NCI-H524 (cell line): Measurements from ENCODE around the gene EOLA1.
A peak's percentile ranks its signal among the peaks of the same experiment; 100 is the strongest.
"Not testable (repeated sequence)": the region's sequence is repeated elsewhere in the genome, so short reads cannot be mapped to it uniquely, and the experiment has no call there.

Source experiments
- DNase-seq, 2 experiments: peaks; one replicate each; lab custom pipeline; 2025; lab: John Stamatoyannopoulos, UW

EOLA1 gene

DNA sequence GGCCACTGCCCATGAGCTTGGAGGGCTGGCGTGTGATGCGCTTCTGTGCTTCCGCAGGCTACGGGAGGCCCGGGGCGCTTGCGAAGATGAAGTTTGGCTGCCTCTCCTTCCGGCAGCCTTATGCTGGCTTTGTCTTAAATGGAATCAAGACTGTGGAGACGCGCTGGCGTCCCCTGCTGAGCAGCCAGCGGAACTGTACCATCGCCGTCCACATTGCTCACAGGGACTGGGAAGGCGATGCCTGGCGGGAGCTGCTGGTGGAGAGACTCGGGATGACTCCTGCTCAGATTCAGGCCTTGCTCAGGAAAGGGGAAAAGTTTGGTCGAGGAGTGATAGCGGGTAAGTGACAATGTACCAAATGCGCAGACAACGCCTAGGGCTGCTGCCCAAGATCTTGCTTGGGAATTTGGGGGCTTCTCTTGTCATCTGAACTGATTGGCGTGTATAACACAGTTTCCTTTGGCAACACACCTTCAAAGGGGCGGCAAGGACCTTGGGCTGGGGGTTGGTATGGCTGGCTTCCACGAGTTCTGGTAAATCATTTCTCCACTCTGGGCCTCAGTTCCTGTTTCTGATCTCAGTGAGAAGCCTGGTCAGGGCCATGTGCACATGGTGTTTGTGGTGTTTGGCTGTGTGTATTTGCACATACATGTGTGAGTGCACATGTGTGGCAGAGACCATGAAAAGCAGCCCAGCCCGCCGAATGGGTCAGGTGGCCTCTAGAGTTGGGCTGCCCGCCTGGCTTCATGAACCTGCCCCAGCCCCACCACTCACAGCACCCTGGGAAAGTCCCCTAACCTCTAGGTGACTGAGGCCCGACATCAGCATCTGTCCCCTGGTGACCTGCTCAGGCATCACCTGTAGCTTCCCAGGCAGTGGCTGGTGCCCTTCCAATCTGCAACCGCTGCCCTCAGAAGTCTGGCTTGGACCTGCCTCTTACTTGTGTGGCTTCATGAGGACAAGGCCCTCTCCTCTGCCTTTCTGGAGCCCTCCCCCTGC is 5.0 kb downstream of the EOLA1 start:
- DNase-seq: peak in 1 of 2 experiments; percentile 13

DNA sequence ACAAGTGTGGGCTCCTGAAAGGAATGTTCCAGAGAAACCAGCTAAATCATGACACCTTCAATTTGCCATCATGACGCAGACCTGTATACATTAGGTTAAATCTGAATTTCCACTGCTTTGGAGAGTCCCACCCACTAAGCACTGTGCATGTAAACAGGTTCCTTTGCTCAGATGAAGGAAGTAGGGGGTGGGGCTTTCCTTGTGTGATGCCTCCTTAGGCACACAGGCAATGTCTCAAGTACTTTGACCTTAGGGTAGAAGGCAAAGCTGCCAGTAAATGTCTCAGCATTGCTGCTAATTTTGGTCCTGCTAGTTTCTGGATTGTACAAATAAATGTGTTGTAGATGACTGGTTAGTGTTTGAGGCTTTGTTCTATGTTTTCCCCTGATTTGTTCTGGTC is 6.2 kb downstream of the EOLA1 start:
- not testable (repeated sequence) for DNase-seq

DNA sequence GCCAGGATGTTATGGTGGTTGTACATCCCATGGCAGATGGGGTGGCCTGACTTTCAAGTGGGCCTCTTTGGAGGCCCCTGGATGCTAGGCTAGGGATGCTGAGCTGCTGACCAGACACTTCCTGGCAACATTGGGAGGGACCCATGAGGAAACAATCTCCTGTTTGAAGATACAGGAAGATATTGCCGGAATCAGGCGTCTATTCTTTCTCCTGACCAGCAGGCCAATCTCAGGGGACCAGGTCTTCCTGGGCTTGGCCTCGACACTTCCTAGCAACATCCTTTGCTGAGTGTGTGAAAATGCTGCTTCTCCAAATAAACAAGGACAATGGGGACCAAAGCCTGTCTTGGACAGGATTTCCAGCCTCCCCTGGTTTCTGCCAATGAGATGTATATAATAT is 7.0 kb downstream of the EOLA1 start:
- DNase-seq: not testable (repeated sequence)

- not testable (repeated sequence) for DNase-seq
Observed at GRCh38 chrX:149549701-149550100, 8.9 kb downstream of the EOLA1 start, which contains the start of gene HSFX3. Gene HSFX3, minus strand, starts transcription at chrX:149549924. Its CDS starts 72 bp downstream, at chrX:149549852.

- DNase-seq: not testable (repeated sequence)
Observed at GRCh38 chrX:149550454-149550853, 9.6 kb downstream of the EOLA1 start.

DNA sequence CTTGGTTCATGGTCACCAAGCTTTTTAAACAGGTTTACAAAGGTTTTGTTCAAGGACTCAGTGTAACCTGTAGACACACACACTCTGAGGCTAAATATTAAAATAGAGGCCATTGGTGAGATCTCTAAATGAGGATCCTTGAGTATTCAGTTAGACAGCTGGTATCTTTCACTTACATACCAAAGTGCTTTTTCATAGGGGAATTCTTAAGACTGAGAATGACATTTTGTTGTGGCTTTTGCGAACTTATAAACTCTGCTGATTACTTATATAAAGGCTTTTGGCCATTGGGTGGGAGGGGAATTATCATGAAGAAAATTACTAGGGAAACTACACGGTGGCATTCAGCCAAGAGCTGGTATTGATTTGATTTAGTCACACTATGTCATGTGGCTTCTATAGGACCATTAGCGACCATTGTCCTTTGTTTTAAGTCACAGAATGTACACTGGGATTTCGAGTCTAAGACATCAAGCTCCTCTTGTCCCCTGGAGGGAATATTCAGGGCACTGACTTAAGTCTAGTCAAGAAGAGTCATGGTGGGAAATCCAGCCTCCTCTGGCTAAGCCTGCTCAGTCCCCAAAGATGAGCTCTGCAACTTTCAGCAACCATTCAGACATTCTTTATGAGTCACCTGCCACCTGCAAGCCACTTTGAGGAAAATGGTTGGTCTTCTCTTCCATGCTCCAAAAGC is 10.6 kb downstream of the EOLA1 start:
- not testable (repeated sequence) for DNase-seq

- DNase-seq: not testable (repeated sequence)
Observed at GRCh38 chrX:149551939-149552248, 11.1 kb downstream of the EOLA1 start.

GRCh38 chrX:149555251-149555650 is 14.4 kb downstream of the EOLA1 start:
- DNase-seq: not testable (repeated sequence)

- no peak for DNase-seq
Observed at GRCh38 chrX:149563359-149563758, 22.5 kb downstream of the EOLA1 start.

GRCh38 chrX:149567621-149568417 is 27.0 kb downstream of the EOLA1 start:
- DNase-seq: no peak

GRCh38 chrX:149568701-149569296 is 28.0 kb downstream of the EOLA1 start:
- DNase-seq: no peak

GRCh38 chrX:149569770-149570169 is 29.0 kb downstream of the EOLA1 start:
- no peak for DNase-seq

DNA sequence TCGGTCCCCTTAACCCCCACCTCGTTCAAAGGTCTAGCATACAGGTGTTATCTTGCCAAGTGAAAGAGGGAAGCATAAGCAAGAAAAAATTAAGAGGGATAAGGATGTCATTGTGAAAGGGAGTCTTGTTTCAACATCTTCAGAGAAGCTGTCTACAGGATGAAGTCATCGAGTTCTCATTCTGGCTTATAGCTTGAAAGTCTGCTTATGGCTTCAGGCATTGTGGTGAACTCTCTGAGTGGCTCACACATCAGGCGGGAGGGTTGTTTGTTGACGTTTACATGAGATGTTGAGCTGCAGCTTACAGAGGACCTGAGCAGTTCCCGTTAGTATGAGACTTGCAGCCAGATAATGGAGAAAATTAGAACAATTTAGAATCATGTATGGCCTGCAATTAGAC is 29.9 kb downstream of the EOLA1 start:
- no peak for DNase-seq

- DNase-seq: no peak
Observed at GRCh38 chrX:149571770-149572169, 31.0 kb downstream of the EOLA1 start.

DNA sequence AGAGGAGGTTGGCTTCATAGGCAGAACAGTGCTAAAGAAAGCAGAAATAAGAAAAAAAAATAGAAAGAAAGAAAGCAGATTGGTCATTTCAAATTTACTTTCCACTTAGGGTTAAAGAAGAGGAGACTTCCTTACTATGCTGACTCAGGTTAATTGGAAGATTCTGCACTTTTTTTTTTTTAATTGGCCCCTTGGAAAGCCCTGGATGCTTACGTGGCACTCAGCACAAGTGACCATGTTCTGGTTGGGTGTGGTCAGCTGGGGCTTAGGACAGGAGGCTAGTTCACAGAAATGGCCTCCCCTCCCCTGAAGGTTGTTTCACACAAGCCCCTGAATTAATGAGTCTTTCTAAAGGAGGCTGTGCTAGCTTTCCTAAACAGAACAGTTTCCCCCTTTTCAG is 31.9 kb downstream of the EOLA1 start:
- no peak for DNase-seq

GRCh38 chrX:149573456-149573855 is 32.6 kb downstream of the EOLA1 start:
- not testable (repeated sequence) for DNase-seq

DNA sequence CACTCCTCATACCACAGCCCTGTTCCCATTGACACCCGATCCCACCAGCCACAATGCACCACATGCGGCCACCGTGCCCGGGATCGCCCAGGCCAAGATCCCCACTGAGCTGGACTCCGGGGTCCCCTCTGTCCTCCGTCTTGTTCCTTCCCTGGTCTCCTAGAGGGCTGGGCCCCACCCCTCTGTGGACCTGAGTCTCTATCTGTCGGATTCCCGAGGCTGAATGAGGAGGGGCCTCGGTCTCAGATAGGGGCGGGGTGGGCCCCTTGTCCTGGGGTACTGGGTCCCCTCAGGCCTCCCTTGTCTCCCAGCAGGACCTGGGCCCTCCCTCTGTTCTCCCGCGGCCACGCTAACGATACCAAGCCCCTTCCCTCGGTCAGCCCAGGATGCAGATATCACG is 44.8 kb downstream of the EOLA1 start:
- DNase-seq: not testable (repeated sequence)

GRCh38 chrX:149587359-149587758 is 46.5 kb downstream of the EOLA1 start, which contains the start of gene MAGEA9B:
Gene MAGEA9B, minus strand, starts transcription at chrX:149587459. Its CDS starts 4,280 bp downstream, at chrX:149583179.
- not testable (repeated sequence) for DNase-seq

- DNase-seq: not testable (repeated sequence)
Observed at GRCh38 chrX:149590993-149591392, 50.2 kb downstream of the EOLA1 start.

- not testable (repeated sequence) for DNase-seq
Observed at GRCh38 chrX:149595214-149595613, 54.4 kb downstream of the EOLA1 start, which contains the start of gene HSFX2. Gene HSFX2, minus strand, starts transcription at chrX:149595314. Its CDS starts 614 bp downstream, at chrX:149594700.

DNA sequence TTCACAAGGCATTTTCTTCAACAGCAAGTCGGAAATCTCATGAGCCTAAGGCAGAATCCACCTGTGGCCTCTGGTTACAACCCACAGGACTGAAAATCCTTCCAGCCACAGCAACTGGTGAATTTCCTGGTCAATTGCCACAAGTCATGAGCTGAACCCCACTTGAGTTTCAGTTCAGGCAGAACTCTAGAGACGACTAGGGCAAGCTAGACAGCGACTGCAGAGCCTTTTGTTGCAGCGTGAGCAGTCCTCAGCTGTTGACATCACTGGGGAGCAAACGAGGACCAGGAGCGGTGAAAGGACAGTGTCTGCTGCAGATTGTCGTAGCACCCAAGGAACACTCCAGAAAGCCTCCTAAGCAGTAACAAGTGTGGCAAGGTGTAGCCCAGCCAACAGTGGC is 55.1 kb downstream of the EOLA1 start:
- not testable (repeated sequence) for DNase-seq
